Right forelimb (tissue), 1 donor: Measurements from ENCODE around the gene PABPC1L.

ENCODE experiments used
- DNase-seq: peaks from one replicate; pipeline ENCODE4 v3.0.0-alpha.2; 2018

Gene PABPC1L

DNA sequence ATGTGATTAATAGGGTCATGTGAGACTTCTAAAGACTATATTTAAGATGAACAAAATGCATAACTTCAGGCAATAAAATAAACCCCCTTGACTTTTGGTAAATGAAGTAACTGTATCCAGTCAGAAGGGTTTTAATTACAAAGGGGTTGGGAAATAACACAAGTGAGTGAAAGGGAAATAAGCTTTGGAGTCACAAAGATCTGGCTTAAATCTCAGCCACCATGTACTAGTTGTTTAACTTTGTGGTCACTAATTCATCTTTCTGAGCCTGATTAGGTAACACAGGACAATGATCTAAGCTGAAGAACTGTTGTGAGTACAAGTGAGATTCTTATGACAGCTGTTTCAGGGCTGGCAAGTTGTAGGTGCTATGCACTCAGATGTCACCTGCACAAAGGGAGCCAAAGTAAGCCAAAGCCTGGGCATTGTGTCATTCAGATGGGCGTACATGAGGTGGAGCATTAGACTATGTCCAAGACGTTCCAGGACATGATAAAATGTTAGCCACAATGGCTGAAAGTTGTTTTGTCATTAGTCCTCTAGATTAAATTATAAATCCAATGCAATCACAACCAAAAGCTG is 36.5 kb downstream of the PABPC1L start:
- DNase-seq: no peak

DNA sequence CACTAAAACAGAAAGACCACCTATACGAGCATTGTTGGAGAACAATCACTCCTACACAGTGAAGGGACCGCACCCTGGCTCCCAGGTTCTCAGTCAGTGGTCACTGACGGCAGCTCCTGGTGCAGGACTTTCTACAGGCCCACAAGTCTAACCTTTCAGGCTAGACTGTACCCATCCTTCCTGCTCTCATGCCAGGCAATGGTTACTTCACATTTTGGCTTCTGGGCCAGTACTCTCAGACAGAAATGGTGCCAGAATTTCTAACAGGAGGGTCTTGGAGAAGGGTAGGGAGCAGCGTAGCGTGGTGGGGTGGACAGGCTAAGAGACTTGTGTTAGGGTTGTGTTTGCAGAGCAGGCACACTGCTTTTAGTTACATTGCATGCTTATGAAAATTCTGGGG is 38.2 kb downstream of the PABPC1L start:
- DNase-seq: no peak

DNA sequence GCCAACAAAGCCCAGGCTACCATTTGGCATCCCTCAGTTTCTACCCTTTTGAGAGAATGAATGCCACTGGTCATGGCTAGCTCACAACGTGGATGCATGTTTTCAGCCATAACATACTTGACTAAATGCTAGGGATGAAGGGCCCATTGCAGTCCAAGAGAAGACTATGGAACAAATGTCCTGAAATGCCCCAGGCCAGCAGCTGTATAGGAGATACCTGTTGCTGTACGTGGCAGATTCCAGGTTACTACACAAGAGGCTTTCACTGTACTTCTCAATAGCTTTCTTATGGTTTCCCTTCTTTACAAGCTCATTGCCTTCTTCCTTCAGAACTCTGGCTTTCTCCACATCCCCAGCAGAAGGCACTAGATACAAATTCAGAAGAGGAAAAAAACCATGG is 38.7 kb downstream of the PABPC1L start:
- no peak for DNase-seq

DNA sequence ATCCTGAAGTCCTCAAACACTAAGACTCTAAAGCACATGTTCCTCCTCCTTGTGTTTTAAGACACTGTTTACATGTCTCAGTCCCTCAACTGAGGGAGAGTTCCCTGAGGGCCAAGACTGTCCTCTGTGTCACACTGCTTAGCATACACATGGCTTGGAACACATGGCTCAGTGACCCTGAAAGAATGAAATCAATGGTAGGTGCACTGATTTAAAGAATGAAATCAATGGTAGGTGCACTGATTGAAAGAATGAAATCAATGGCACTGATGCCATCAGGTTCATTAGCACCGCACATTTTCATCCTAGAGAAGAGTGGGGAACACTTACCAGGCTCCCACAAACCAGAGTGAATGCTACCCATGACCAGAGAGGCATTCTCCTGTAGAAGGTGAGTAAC is 40.5 kb downstream of the PABPC1L start:
- no peak for DNase-seq

DNA sequence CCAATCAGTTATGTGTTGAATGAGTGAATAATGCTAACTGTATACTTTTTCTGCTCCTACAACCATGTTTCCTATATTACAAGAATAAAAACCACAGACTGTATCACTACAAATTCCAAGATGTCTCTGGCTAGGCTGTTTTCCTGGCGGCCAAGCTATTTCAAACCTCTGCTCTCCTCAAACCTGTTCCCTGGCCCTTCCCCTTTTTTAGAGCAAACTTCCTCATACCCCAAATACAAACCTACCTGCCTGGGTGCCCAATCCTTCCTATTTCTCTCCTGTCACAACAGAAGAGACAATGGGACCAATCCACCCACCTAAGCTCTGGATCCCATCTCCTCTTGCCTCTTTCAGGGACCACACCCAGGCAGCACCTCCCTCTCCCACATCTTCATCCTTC is 42.9 kb downstream of the PABPC1L start:
- DNase-seq: no peak

DNA sequence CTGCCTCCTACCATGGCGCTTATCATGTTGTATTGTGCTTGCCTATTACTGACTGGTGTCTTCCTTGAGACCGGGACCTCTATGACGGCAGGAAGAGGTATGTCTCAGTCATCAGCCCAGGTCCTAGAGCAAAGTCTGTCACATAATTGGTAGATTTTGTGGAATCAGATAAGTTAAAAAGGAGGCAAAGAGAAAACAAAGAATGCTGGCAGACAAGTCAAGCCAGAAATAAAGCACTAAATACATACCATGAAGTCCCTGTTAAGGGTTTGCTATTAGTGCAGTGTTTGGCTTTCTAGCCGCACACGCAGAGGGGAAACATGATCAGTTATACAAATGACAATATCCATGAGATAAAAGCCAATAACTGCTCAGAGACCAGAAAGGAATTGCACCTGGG is 44.4 kb downstream of the PABPC1L start:
- DNase-seq: no peak

DNA sequence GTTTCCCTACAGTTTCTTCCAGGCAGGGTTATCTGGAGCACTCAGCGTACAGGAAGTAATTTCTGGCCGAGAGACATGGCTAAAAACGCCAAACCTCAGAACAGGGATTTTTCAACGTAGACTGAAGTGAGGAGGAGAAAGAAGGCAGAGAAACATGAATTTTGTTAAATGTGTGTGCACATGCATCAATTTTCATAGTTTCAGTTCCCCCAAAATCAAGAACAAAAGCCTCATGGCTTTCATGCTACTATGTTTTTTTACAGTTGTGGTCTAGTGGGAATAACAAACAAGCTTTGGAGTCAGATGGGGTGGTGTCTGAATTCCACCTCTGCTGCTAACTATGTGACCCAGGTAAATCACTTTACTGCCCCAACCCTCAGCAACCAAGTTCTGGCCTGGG is 45.4 kb downstream of the PABPC1L start:
- DNase-seq: no peak

DNA sequence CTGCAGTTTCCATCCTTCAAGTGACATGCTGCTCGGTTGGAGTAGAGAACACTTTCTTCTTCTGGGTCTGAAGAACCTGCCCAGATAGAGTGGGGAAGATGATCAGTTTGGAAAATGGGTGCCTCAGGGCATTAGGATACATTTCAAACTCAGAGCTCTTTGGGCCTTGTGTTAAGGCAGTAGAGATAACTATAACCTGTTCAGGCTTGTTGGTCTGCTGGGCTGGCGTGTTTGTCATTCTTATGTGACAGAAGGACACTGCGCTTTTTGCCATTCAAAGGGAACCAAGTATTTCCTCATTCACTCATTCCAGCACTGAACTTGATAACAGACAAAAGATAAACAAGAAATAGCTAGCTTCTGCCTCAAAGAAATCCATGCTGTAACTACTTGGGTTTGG is 46.5 kb downstream of the PABPC1L start:
- no peak for DNase-seq

DNA sequence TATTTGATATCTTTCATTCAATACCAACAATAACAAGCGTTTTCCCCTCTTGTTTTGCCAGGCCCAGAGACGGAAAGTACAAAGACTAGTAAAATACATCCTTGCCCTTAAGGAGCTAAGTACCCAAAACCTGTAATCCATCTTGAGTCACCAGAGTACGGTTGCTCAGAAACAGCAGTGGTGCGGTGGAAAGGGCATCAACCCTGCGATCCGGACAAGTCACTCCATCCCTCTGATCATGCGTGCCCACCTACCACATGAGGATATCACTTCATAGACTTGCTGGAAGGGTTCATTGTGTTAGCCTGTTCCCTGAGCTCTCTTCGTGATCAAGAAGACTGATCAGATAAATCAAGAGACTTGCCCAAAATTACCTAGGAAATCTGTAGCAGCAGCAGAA is 48.4 kb downstream of the PABPC1L start:
- no peak for DNase-seq

DNA sequence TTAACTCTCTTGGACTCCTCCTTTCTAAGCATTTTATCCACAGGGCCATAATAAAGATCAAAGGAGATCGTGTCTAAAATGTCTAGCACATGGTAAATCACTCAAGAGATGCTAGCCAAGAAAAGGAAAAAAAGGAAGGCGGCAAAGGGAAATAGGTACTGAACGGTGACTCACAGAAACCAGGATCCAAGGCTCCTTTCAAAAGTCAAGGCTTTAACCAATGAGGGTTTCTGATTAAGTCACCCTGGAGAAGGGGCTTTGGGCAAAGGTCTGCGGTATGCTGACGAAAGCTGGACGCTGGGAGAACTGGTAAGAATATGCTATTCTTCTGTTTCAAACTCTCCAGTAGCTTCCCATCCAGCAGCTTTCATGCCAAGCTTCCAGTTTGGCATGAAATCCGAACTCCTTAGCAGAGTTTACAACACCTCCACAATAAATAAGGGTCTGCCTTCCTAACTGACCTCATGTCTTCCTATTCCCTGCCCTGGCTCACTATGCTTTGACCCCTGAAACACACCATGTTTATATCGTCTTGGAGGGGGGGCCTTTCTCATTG is 49.3 kb downstream of the PABPC1L start:
- no peak for DNase-seq

DNA sequence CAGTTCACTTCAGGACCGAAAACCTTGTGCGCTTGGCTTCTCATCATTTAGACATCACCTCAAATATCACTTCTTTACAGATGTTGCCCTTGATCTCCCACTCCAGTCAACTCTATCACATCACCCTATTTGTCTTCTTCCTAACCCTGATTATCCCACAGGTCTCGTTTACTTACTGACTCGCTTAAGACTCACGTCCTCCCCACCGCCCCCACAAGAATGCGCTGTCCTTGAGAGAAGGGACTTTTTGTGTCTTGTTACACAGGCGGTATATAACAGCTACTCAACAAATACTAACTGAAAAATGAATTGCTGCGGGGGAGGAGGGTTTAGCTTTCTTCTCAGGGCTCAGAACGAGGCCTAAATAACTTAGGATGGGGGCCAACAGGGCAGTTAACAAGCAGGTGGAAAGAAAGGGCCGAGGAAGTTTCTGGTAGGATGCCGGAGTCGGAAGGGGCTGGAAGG is 49.8 kb downstream of the PABPC1L start:
- DNase-seq: no peak

DNA sequence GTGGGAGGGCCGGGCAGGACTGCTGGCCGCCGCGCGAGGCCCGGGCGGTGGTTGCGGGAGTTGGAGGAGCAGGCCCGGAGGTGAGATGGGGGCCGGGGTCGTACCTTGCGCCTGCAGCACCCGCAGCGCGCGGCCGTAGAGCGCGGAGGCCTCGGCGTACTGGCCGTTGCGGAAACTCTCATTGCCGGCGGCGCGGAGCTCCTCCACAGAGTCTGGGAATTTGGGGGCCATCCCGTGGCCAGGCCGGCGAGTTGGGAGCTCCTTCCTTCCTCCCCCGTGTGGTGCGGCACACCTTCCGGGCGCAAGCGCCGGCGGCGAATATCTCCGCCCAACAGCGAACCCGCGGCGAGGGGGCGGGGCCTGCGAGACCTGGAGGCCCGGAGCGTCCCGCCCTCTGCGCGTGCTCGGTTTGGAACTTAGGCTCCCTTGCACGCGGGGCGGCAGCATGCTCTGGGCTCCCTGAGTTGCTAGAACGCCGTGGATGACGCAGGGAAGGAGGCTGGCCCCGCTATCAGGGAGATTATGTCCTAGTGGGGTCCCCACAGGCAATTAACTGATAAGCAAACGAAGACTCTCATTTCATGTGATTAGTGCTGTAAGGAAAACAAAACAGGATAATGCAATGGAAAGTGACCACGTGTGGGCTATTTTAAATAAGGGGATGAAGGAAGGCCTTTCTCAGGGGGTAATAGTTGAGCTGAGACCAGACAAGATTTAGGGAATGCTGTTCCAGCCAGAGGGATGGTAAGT is 50.4 kb downstream of the PABPC1L start, which contains the start of gene TOMM34:
Gene TOMM34, minus strand, starts transcription at position 295 of the 750 bp plus-strand sequence. Its CDS starts 64 bp downstream, at position 231.
- DNase-seq: peak; percentile 92

DNA sequence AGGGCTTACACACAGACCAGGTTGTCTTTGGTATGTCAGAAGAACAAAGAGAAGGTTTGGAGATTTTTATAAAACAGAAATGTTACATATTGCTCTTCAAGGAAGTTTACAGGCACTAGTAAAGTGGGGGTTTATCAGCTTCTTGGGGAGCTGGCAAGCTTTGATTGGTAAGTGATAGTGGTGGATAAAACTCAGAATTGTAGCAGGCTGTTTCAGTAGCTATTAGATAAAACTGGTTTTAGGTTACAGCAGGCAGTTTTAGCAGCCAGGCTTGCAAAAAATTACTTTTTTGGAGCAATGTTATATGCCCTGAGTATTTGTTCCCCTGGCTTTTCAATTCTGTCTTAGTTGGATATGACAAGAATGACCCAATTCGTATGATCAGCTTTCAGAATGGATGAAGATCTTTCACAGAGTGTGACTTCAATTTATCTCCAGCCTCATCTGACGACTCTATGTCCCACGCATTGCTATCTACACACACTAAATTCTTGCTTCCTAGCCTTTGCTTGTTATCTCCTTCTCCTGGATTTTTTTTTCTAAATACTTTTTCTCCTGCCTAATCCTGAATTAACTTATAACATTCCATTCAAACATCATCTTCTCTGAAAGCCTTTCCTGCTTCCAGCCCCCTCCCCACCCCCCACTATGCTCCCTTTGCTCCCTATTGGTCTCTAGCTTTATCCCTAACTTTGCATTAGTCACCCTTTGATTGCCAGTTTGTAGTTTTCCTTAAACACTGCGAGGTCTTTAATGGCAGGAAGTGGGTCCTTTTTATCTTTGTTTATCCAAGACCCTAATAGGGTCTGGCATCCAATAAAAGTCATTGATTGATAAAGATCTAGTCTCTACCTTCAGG is 51.4 kb downstream of the PABPC1L start:
- no peak for DNase-seq

DNA sequence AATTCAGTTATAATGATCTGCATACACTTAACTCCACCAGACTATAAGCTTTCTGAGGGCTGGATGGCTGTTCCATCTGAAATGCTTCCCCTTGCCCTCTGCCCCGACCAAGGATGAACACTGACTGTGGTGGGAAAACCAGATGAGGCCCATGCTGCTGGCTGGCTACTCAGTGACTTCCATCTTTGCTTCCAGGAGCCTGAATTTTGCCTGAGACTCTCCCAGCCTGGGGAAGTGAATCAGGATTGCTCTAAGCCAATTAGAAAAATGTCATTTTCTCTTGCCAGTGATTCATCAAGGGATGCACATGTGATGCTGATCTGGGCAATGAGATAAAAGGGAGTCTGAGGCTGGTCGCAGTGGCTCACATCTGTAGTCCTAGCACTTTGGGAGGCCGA is 52.0 kb downstream of the PABPC1L start:
- no peak for DNase-seq

DNA sequence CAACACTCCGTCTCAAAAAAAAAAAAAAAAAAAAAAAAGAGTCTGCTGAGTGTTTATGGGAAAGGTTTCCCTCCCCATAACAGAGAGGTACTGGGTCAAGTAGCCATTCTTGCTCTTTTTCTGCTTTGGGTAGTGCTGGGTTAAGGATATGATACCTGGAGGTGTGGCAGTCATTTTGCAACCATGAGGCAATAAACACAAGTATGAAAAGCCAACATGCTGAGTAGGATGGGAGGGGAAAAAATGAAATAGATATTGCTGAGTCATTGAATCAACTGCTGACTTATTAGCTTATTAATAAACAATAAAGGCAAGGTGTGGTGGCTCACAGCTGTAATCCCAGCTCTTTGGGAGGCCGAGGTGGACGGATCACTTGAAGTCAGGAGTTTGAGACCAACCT is 52.6 kb downstream of the PABPC1L start:
- DNase-seq: no peak

DNA sequence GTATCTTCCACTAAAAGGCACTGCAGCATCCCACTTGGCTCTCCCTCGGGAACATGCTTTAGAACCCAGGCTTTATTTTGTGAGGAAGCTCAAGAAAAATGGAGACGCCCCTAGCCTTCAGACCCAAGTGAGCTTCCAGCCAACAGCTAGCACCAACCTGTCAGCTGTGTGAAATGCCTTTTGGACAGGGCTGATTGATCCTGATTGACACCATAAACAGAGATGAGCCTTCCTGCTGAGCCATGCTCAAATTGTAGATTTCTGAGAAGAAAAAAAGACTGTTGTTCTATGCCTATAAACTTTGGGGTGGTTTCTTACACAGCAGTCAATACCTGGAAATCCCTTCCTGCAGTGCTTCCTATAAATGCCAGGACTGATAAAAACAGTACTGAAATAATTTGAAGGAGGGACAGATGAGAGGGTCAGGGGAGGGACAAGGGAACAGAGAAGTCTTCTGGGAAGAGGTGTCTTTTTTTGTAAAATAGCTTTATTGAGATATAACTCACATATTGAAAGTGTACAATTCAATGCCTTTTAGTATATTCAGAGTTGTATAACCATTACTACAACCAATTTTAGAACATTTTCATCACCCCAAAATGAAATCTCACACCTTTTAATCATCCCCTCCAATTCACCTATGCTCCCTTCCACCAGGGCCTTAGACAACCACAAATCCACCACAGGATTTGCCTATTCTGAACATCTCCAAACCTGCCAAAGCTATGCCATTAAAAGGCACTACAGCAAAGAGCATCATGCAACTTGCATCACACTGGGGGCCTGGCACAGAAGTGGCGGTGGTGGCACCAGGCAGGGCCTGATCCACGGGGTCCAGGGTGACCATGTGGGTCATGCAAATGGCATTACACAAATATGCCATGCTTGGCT is 53.7 kb downstream of the PABPC1L start:
- DNase-seq: no peak

DNA sequence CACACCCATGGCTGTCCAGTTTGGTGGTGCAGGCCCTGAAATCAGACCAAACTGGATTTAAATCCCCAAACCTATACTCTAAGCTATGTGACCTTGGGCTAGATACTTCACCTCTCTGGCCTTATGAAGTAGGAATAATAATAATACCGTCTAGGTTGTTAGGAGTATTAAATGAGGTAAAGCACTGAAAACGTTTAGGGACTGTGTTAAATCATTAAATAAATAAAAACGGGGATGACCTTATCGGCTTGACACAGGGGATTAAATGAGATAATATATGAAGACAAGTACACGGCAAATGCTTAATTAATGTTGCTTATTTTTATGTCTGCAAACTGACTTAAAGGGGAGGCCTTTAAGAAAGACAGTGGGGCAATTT is 55.8 kb downstream of the PABPC1L start:
- no peak for DNase-seq

DNA sequence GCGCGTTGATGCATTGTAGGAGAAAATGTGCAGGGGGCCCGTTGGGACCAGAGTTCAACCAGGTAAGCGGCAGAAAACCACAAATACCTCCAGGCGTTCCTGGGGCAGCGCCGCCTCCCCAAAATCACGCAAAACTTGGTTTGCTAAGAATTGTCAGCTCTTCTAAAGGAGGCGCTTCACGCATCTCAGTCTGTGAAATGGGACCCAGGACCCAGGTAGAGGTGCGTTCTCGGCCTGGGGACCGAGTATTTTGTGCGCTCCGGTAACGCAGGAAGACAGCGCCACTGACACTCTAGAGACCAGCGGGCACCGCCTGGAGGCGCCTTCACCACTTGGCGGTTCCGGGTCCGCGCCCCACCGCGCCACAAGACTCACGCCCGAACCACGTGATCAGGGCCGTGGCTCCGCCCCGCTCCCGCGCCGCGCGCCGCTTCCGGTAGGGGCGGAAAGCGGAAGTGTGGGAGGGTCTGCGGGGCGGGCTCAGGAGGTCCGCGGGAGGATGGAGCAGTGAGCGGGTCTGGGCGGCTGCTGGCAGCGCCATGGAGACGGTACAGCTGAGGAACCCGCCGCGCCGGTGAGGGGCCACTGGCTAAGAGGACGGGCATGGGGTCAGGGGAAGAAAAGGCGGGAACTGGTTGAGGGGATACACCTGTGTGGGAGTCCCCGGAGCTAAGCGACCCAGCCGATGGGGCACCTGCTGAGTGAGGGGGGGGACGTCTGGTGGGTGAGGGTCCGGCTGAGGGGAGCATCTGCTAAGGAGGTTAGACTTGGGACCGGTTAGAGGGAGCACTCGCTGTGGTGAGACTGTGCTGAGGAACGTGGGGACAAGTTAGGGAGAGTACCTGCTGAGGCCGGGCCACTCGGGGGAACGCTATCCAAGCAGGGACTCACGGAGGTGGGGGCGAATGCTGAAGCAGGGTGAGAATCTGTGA is 56.4 kb downstream of the PABPC1L start, which contains the start of gene STK4:
Gene STK4, plus strand, starts transcription at position 483 of the 932 bp plus-strand sequence. Its CDS starts 57 bp downstream, at position 540.
- peak; percentile 95 for DNase-seq

DNA sequence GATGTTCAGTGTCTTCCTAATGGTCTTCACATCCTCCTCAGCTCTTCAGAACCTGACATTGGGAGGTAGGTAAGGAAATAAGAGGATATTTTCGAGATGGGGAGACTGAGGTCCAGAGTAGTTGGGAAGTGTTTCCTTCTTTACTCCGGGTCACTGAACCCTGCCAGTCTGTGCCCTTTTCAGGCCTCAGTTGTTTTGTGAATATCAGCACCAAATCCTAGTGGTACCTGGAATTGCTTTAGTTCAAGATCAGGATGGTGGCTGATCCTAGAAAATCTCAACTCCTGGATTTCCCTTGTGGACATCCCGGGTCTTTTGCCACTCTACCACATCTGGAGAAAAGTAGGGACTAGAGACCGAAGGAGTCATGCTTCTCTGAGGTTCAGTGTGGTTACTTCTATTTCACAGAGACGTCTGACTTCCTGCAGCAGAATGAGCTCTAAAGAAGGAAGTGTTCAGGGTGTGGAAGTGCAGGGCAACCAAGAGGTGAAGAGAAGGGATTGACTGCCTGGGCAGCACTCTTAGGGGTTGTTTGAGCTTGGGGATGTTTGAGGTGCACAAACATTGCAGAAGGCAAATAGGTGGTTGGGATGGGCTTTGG is 57.4 kb downstream of the PABPC1L start:
- no peak for DNase-seq

DNA sequence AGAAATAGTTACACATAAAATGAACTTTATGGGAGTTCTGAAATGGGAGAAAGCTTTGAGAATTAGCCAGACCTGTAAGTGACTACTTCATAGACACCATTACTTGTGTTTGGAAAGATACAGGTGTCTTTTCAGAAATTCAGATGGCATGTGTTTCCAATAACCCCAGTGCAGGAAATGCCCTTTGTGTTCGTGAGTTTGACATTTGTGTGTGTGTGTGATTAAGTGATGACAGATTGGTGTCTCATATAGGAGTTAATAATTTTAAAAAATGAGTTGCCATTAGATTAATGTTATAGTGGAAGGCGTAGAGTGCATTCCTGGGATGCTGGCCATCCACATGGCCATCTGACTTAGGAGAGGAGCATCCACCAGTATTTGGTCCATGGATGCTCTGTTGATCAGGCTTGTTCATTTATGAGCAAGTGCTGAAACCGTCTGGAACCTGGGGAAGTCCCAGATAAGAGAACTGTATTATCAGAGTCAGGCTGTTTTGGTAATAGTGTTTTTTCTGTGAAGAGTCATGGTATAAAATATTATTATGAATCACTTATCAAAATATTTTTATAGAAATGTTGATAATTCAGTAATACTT is 59.5 kb downstream of the PABPC1L start:
- DNase-seq: no peak
